Activated CD8-positive, alpha-beta memory T cell treated with anti-CD3 and anti-CD28 coated beads, Interleukin-2, amount 50 U/mL, for 48 hours (primary cell): Measurements from ENCODE around the gene ARMC9.
"Not testable (repeated sequence)": the region's sequence is repeated elsewhere in the genome, so short reads cannot be mapped to it uniquely, and the experiment has no call there.

ENCODE experiments used
- DNase-seq: peaks from one replicate; pipeline ENCODE4 v3.0.0-alpha.2; 2020

The ARMC9 gene

DNA sequence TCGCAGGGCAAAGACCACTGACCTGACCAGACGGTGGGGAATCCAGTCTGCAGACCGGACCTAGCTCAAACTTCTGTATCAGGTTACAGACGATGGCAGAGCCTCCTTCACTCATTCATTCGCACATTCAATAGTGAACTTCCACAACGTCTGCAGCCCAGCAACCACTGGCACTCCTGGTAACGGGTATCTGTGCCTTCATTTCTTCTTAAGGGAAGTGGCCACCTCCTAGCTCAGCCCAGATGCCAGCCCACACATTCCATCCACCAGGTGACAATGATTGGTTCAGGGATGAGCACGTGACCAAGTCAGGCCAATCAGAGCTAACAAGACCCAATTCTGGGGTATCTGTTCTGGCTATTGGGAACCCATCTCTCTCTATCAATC, 15.9 kb upstream of the ARMC9 start:
- peak; percentile 37 for DNase-seq

- peak; percentile 37 for DNase-seq
Observed at GRCh38 chr2:231183851-231184250, 14.6 kb upstream of the ARMC9 start.

DNA sequence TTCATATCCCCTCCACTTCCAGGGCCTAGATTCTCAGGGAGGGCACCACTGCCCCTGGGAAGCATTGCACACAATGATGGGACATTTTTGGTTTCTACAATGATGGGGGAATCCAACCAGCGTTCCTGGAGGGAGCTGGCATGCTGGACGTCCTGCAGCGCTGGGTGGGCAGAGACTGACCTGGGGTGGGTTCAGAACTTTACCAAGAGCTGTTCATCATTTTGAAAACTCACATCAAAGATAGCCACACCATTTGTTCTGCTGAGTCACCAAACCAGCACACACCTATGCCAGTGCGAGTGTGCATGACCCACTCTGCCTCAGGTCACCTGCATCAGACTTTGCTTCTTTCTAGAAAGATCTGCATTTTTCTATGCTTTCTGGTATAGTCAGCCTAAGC, 14.1 kb upstream of the ARMC9 start:
- peak; percentile 23 for DNase-seq

DNA sequence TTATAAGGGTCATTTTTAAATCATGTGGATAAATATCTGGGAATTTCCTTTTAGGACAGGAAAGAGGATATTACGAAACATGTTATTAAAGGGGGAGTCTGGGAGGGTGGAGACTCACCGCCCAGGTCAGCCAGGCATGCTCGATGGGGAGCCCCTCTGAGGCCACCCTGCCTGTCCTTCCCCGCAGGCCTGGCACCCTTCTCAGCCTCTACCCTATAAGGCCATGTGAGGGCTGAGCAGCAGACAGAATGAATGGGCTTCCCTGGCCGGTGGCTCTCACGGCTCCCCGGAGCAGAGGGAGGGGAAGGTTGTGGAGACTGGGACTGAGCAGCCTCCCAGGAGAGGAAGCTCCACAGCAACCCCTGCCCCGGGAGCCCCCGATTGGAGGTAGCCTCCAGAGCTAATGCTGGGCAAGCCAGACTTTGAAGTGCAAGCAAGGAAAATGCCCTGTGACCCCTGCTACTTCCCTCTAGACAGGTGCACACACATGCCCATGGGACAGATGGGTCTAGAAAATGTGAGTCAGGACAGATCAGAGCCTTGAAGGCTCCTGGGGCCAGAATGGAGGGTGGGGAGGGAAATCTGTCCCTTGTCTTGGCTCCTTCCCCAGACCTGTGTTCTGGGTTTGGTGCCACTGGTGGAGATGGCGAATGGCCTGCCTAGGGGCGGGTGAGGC, 13.2 kb upstream of the ARMC9 start:
- peak; percentile 40 for DNase-seq

GRCh38 chr2:231185886-231186285, 12.5 kb upstream of the ARMC9 start:
- peak; percentile 47 for DNase-seq

GRCh38 chr2:231186325-231186724, 12.1 kb upstream of the ARMC9 start:
- DNase-seq = no peak

- peak; percentile 38 for DNase-seq
Observed at GRCh38 chr2:231187736-231188505, 10.5 kb upstream of the ARMC9 start.

- DNase-seq = peak; percentile 48
Observed at GRCh38 chr2:231188506-231189170, 9.8 kb upstream of the ARMC9 start.

DNA sequence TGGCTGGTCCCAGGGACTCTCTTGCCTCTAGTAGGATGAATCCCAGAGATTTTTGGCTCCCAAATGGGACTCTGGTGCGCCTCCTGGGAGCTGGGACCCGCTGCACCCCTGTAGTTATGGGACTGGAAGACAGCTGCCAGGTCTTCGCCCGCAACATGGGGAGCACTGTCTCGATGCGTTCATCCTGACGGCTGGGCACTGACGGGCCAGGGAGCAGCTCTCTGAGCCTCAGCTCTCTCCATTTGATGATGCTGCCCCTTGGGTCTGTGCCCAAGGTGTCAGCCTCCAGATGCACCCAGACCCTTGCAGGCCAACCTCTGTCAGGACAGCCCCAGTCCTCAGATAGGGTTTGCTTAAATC, 9.3 kb upstream of the ARMC9 start:
- peak; percentile 20 for DNase-seq

DNA sequence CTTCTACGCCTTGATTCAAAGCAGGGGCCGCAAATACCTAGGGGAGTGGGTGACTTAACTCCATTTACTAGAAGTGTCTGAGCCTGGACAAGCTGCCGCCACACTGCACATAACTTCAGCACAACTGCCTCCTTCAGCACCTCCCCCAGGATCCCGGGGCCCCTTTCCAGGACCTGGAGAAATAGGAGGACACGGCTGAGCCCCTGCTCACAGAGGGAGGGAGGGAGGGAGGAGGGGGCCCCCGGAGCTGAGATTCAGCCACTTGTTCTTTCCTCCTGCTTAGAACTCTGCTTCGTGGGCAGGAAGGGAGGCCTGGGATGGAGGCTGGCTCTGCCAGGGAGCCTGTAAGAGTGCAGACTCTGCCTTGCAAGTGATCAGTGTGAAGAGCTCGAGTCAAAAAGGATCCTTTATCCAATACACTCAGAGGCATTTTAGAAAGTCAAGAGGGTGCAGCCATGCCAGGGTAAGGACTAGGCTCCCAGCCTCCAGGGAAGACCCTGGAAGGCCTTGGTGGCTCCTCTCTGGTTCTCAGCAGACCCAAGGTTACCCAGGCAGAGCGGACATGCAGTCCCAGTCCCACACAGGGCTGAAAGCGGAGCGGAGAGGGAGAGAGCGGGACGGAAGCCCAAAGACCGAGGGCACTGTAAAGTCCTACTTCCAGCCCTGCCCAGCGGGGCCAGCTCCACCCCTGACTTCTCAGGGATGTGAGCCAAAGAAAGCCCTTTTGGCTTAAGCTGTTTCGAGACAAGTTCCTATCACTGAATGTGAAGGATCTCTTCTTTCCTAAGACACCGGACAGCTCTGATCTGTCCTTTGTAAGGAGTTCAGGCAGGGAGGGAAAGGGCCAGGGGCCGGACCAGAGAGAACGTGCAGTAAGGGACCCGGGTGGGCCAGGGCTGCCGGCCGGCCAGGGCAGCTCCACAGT, 8.6 kb upstream of the ARMC9 start:
- DNase-seq = peak; percentile 46

GRCh38 chr2:231190531-231191197, 7.8 kb upstream of the ARMC9 start:
- DNase-seq = no peak

DNA sequence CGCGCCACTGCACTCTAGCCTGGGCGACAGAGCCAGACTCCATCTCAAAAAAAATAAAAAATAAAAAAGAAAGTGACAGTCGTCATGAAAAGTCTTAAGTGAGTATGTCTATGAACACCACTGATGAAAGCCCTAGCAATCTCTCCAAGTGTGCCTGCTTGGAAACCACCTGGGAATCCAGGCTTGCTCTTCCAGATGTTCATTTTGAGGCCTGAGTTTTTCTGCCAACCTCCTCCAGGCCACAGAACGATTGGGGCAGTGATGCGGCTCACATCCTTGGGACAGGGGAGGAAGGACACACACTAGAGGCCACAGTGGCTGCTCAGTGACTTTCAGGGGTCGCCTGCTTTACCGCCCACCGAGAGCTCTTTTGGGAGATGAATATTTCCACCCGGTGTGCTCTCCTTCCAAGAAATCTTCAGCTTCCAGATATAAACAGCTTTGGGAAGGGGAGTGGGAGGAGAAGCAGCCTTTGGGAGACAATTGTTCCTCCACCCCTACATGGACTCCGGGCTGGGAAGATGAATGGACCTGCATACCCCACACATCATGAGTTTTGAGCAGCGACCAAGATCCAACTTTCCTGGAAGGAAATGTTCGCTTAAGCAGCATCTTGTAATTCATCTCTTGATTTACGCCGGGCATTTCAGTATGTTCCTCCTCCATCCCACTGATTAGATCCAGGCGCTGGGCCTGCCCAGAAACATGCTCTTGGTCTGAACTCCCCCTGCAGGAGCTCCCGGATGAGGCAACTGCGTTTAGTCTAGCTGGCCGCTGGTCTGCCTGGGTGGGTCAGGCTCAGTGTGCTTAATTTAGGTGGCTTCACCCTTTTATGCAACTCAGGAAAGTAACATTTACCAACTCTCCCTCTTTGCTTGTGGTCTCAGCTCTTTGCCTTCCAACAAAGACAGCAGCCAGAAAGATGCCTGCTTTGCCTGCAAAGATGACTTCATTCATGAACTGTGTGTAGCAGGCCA, 6.2 kb upstream of the ARMC9 start:
- no peak for DNase-seq

DNA sequence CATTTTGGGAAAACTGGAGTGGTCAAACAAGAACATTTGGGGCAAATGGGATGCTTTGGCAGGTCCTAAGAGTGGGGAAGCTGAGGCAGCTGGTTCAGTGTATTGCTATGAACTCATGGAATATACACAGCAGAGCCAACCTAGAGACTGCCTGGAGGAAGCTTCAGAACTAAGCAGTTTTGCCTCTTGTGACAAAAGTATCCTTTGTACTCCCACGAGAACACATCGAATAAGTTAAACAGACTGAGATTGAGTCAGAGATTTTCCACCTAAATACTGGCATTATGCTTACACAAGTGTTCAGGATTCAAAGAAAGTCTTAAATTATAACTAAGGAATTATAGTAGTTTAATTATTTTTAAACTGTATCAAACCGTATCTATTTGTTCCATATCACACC, 5.2 kb upstream of the ARMC9 start:
- no peak for DNase-seq

- DNase-seq = no peak
Observed at GRCh38 chr2:231196592-231196991, 1.8 kb upstream of the ARMC9 start.

DNA sequence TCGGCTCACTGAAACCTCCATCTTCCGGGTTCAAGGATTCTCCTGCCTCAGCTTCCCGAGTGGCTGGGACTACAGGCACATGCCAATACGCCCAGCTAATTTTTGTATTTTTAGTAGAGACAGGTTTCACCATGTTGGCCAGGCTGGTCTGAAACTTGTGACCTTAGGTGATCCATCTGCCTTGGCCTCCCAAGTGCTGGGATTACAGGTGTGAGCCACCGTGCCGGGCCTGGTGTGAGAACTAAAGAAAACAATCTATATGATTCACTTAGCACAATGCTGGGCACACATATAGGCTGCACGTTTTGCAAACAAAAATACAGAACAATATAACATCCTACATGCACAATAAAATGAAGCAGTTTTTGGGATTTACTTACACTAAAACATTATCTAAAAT, 1.2 kb upstream of the ARMC9 start:
- DNase-seq = not testable (repeated sequence)

DNA sequence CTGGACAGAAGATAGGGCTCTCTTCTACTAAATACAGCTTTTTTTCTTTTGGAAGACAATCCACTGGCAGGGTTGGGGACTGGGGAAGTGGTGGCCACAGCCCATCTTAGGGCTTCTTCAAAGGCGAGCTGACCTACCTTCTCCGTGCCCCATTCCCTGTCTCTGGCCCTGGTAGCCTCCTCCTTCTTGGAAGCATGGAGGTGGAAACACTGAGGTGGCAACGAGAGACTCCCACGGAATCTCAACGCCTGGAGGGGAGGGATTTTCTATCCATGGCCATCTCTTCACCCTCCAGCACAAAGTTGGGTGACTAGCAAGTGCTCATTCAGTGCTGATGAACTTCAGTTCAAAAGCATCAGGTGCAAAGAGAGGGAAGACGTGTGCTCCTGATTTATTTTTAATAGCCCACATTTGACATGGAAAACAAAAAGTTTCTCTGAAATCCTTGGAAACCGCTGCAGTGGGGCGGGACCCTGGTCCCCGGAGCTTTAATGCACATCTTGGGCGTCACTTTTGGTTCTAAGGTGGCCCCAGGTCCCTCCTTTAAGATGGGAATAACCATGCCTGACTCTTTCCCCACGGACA, 633 bp upstream of the ARMC9 start:
- DNase-seq = no peak

GRCh38 chr2:231199219-231199618, 788 bp downstream of the ARMC9 start:
- no peak for DNase-seq

- DNase-seq = no peak
Observed at GRCh38 chr2:231200805-231201474, 2.5 kb downstream of the ARMC9 start.

GRCh38 chr2:231201475-231201814, 3.0 kb downstream of the ARMC9 start:
- DNase-seq = no peak

DNA sequence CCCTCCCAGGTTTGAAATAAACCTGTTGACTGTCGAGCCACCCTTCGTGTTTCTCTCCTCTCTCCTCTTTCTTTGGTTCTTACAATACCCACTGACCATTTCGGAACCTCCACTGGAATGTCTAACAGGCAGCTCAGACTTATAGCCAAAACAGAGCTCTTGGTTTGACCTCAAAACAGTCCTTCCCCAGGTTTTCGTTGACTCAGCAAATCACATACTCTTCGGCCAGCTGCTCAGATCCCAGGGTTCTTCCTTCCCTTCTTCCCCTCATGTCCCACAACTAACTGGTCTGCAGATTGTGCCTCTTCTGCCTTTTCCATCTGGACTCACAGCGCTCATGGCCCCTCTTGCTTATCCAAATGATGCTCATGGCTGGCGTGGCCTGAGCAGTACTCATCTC, 4.7 kb downstream of the ARMC9 start:
- DNase-seq = no peak
